HG02970 (cell line): ENCODE results near the gene SDK2.

Experiments used
- ATAC-seq: cut with Tn5 transposase; IDR thresholded peaks from one replicate; pipeline ENCODE4 v1.9.1; 2021; ENCODE audit warnings: mild to moderate bottlenecking, moderate library complexity, moderate number of reproducible peaks; ENCODE audit not compliant: unreplicated experiment, low FRiP score

The SDK2 gene

DNA sequence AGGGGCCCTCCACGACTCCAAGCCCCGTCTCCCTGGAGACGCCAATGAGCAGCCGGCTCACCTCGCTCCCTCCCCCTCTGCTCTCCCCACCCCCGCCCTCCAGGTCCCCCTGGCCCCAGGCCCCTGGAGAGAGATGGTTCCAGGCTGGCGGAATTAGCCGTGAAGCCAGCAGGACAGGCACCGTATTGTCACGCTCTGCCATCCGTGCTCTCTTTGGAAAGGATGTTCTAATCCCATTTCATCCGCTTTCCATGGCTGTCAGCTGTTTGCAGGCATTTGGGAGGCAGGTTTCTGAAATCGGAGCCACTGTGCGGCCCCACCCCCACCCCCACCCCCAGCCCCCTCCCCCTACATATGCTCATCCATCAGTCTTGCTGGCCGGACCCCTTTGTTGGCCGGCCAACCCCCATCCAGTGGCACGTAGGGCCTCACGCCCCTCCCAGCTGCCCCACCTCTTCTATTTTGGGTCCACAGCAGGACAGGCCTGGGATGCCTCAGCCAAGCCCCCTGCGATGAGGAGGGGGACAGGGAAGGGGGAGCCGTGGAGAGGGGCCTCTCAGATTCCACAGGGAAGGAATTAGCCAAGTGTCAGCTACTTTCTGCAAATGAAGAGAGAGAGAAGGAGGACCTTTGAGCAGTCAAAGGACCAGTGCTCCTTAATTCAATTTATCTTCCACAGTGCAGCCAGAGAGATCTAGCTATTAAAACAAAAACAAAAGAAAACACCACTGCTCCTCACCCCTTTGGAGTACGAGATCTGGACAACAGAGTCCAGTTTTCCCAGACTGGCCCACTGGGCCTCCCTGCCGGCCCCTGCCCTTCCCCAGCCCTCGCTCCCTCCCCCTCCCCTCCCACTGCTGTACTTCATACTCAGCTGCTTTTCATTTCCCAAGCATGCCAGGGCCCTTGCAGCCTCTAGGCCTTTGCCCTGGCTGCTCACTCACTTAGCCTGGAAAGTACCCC is 30.7 kb downstream of the SDK2 start:
- no peak for ATAC-seq

DNA sequence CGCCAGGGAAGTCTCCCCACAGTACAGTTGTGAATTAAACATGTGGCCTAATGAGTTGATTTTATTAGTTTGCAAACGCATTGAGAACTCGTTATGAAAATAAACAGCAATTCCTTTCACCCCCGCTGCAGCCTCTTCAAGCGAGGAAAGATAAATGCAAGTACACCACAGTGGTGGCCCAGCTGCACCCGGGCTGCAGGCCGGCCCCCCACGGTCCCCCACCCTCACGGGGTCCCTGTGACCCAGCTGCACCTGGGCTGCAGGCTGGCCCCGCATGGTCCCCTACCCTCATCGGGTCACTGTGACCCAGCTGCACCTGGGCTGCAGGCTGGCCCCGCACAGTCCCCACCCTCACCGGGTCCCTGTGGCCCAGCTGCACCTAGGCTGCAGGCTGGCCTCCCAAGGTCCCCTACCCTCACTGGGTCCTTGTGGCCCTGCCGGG is 32.2 kb downstream of the SDK2 start:
- no peak for ATAC-seq

DNA sequence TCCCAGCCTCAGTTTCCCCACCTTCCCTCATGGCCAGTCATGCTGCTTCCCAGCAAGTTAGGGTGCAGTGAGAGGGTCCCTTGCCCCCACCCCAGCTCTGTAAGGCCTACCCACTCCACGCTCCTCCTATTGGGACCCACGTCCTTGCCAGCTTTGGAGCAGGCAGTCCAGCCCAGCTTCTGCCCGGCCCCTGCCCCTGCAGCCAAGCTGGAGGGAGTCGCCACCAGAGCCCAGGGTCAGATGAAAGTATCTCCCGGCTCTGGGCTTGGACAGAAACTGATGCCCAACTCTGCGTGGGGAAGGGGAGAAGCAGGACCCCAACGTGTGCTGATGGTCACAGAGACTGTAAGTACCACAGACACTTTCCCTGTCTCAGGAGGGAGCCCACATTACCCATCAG is 32.6 kb downstream of the SDK2 start:
- ATAC-seq = no peak

DNA sequence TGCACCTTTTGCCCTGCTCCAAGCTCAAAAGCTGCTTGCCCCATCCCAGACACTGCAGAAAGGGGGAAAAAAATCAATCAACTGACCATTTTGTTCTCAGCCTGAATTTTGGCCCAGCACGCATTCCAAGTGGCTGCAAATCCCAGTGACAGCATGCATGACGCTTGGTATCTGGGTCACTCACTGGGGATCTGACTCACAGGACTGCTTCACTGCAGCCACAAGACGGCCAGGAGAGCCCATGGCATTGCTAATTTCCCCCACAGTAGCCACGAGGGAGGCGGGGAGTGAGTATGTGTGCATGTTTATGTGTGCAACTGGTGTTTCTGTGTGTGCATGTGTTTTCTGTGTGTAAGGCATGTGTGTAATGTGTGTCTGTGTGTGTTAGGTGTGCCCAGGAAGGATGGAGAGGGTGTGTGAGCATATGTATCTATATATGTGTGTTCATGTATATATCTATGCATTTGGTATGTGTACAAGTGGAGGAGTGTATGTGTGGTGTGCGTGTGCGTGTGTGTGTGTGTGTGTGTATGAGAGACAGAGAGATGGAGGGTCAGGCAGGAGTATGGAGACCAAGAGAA is 33.8 kb downstream of the SDK2 start:
- no peak for ATAC-seq

DNA sequence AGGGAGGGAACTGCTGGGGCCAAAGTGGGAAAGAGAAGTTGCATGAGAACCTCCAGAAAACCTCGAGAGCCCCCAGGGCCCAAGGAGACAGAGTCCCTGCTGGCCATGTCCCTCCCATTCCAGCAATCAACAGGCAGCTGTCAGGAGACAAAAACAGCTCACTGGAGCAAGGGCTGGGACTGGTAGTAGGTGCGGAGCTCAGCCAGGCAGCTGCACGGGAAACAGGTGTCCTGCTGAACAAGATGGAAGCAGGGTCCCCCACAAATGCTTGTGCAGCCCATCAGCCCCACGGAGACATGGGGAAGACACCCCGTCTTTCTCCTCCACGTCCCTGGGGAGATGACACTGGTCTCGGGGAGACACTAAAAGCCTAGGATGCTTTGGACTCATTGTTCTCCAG is 34.5 kb downstream of the SDK2 start:
- ATAC-seq = no peak

DNA sequence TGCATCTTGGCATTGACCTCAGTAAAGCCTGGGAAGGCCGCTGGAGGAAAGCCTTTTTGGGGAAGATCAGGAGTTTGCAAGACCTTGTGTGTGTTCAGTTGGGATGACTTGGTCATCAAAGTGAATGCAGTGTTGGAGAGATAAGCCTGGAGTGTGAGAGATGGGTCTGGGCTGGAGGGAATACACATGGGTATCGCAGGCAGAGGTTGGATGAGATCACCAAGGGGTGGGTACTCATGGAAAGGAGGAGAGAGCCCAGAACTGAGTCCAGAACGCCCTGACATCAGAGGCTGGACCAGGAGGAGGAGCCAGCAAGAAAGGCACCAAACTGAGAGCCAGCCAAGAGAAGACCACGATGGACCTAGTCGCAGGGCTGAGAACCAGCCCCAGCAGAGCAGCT is 35.2 kb downstream of the SDK2 start:
- ATAC-seq = no peak

DNA sequence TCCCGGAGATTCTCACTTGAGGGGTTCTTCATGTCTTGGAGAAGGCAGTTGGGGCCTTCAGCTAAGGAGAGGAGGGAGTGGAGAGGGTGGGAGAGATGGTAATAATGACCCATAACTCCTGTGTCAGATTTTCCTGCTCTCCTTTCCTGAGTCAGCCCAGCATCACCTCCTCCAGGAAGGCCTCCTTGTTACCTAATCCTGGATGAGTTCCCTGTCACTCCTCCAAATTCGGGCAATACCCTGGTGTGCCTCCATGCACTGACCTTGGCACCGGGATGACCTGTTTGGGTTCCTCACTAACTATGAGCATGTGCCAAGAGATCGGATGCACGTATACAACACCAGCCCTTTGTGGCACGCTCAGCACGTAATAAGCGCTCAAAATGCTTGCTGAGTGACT is 38.8 kb downstream of the SDK2 start:
- no peak for ATAC-seq

DNA sequence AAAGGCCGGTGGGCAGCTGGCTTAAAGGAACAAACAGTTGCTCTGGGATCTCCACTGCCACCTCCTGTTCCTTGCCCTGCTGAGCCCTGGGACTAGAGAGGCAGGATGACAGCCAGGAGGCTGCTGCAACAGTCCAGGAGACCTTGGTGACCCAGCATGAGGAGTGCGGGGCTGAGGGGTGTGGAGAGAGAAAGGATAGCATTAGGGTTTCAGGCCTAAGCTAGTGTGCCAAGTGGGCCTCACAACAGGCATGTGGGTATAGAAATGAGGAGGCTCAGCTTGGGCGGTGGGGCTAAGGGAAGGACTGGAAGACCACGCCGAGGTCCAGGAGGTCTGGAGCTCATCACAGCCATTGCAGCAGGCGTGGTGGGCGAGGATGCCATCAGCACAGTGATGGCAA is 39.8 kb downstream of the SDK2 start:
- ATAC-seq = no peak

DNA sequence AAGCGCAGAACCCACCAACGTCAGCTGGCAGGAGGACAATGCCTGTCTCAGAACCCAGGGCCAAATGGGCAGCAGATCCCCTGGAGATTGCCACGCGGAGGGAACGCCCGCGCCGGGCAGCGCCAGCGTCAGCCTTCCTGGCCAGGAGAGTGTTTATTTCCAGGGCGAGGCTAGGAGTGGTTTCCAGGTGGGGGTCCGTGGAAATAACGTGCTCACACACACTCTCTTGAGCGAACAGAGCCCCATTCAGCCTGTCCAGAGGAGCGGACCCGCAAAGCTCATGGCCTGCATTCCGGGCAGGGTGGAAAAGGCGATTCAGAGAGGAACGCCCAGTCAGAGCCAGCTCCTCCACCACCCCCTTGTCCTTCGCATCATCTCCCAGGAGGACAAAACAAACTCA is 40.3 kb downstream of the SDK2 start:
- no peak for ATAC-seq

DNA sequence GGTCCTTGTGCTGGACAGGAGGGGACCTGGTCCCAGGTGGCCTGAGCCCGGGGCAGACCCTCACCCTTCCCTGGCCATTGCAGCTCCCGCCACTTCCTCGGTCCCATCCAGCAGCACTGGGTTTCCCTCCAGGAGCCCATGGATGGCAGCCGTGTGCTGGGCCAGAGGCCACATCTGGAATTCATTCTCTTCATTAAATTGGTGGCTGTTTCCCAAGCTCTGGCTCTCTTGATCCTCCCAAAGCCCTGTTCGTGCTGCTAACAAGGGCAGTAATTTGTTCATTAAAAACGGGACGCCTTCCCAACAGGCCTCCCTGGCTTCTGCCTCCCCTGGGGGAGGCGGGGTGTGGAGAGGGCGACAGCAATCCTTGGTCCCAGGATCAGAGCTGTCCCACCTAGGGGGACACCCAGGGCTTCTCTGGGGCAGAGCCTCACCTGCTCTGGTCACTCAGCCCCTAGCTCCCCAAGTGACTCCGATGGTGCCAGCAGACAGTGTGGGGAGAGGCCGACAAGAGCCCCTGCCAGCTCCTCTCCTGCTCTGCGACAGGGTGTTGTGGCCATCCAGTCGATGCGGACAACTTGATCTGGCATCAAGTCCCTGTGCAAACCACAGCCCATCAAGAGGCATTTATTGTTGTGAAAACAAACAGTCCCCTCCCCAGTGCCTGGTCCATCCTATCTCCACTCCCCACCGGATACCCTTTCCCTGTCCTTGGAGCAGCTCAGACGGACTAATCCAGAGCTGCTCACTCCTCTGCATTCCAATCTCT is 44.0 kb downstream of the SDK2 start:
- no peak for ATAC-seq

DNA sequence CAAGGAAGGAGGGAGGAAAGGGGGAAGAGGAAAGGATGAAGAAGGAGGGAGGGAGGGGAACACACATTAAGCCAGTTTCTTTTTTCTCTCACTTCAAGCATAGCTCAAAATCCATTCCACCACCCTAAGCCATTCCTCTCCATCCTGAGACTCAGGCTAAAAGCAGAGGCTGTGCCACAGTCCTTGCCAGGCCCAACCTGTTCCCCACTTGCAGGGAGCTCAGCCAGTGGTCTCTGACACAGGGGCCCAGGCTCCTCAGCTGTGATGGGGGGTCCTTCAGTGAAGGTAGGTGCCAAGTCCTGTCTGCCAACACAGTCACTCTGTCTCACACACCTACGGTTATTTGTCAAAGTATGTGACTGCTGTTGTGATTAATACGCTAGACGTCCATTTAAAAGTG is 44.6 kb downstream of the SDK2 start:
- no peak for ATAC-seq

DNA sequence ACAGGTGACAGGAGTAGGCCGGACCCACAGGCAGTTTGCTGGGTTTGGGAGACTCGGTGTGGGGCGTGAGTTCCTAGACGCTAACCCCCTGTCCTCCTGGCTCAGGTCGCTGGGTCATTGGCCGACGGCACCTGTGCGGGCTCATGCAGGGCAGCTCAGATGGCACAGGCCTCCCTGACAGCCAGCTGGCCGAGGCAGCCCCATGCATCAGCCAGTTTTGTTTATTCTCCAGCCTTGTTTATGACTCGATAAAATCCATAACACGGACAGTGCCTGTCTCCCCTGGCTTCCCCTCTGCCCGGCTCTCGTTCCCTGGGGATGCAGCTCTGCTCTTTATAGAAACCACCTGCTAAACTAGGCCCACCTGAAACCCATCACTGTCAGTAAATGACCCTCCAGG is 46.0 kb downstream of the SDK2 start:
- no peak for ATAC-seq

DNA sequence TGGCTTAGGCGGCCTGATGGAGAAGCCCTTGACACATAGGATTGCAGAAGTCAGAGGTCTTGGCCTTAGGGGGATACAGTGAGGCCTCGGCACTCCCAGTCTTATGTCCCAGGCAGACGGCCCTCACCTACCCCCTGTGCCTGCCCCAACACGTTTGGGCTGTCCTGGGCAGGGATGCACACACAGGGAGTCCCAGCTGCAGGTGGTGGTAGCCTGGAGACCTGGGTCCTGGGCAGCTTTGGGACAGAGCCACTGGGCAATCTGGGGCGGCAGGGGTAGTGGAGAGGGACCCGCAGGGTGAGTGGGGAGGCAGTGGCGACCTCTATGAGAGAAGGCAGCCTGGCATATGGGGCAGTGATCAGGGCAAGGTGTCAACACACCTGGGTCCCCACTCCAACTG is 48.3 kb downstream of the SDK2 start:
- ATAC-seq = no peak

DNA sequence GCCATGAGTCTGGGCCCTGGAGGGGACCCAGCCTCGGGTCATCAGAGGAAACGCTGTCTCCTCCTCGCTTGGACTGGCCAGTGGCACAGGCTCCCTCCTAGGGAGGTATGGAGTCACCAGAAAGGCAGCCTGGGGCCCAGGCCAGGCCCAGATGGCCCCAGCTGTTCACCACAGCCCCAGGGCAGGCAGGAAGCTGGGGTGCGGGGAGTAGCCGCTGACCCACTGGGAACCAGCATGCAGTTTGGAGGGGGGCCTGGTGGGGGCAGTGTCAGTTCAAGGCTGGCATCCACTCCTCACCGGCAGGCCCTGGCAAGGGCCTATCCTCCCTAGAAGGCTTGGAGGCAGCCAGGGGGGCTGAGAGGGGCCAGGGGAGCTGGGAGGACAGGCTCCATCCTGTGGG is 48.8 kb downstream of the SDK2 start:
- ATAC-seq = no peak

DNA sequence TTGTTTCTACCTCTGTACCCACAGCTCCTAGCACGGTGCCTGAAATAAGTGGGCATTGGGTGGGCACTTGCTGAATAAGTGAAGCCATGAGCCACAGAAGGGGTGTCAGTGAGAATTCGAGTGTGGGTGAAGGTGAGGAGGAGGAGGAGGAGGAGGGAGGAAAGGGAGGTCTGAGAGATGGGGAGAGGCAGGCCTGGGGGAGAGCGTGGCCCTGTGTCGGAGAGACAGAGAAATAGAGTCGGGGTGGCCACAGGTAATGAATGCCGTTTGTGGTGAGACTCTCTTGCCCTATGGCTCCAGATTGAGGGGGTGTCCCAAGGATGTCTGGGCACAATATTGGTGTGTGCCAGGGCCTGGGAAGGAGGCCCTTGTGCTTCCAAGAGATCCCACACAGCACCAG is 49.2 kb downstream of the SDK2 start:
- ATAC-seq = no peak

DNA sequence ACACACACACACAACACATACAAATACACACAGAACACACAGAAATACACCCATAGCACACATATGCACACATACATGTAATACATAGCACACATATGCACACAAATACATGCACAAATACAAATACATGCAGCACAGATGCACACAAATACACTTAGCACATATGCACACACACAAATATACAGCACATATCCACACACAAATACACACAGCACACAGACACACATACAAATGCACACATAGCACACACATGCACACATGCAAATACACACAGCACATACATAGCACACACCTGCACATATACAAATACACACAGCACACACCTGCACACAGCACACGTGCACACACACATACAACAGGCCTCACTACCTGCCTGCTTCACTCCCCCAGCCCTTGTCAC is 49.6 kb downstream of the SDK2 start:
- no peak for ATAC-seq

DNA sequence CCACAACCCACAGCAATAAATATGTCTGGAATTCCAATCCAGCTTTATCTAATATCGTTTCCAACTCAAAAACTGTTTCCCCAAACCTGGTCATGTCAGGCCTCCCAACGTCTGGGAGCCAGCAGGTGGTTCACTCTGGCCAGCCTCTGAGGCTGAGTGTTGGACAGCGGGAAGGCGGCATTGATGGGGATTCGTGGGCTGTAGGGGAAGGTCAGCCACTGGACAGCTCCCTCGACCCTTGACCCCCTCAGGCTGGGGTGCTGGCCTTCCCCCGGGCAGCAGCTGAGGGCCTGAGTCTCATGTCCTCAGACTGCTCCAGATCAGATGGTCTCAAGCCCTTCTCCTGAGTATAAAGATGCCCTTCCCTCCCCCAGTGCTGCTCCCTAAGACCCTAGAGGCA is 50.2 kb downstream of the SDK2 start:
- ATAC-seq = no peak

DNA sequence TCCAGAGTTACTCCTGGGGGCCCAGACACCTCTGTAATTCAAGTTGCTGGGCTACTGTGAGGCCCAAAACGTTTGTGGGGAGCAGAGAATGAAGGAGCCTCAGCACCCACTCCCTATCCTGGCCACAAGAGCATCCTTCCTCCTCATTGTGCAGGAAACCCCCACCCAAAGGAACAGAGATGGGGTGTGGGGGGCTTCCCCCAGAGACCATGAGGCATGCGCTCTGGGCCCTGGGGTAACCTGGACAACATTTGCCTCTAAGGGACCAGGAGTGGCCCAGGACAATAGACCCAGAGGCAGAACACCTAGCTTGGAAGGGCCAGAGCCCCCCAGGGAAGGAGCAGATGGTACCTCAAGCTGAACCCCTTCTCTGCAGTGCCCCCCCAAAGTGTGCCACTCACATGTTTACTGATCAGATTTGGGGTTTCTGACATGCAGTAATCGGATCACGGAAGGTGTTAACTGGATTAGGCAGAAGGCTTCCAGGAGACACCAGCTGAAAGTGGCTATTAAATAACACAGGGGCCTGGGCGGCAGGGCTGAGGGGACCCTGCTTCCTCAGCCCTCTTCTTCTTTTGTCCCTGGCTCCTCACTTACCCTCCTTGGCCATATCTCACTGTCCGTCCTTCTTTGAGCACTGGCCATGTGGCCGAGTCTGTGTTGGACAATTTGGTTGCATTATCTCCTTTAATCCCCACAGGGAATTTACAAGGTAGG is 50.8 kb downstream of the SDK2 start:
- no peak for ATAC-seq

DNA sequence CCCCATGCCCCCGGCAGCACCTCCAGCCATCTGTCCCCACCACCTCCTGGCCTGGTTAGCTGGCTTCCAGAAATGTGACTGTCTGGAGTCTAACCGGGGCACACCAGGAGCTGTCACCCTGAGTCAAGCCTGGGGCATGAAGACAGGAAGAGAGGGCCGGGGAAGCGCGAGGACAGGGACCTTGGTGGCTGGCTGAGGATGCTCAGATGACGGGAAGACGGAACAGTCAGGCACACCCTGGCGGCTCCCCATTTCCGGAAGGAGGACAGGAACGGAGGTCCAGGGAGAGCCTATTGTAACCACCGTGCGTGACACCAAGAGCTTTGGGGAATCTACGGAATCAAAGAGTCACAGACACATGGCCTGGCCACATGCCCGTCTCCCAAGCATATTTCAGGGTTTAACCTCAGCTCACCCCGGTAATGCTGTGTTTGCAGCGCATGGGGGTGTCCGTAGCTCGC is 51.7 kb downstream of the SDK2 start:
- no peak for ATAC-seq

DNA sequence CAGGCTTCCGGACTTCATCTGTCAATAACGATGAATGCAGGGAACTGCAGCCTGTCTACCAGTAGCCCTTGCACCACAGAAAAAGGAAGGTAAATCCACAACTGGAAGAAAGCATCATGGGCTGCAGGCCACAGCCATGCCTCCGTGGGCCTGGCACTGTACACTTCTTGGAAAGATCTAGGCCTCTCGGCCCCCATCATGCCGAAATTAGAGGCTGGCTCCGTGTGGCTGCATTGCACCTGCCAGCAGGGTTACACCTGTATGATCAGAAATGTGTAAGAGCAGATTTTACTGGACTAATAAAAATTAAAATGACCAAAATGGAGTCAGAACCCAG is 52.2 kb downstream of the SDK2 start:
- no peak for ATAC-seq
